Testis (tissue), 2 donors: ENCODE measurements around the gene OSBPL9.

Experiments used
- CTCF ChIP-seq, 3 experiments: fragments of 450-650 bp in 2 of 3; fragments of 200-600 bp in 1 of 3; sonication (generic) in 1 of 3; IDR thresholded peaks; one replicate each; pipeline ENCODE4 v1.5.1; 2016 to 2019; ENCODE audit warnings: antibody characterized with exemption in 3 of 3, mild to moderate bottlenecking in 2 of 3, moderate library complexity in 1 of 3
- POLR2A ChIP-seq: fragments of 450-650 bp; IDR thresholded peaks from one replicate; pipeline ENCODE4 v1.6.1; 2017; ENCODE audit warnings: antibody characterized with exemption, mild to moderate bottlenecking, moderate library complexity

GRCh38 chr1:51581238-51581637 is 35.7 kb upstream of the OSBPL9 start:
- TF ChIP-seq CTCF (IDR thresholded peaks at IDR 0.05) (no peak), POLR2A (no peak)
